Activated CD4-positive, alpha-beta T cell treated with anti-CD3 and anti-CD28 coated beads for 24 hours (primary cell): ENCODE measurements around the gene FGL2.
"Not testable (repeated sequence)": the region's sequence is repeated elsewhere in the genome, so short reads cannot be mapped to it uniquely, and the experiment has no call there.

Experiments used
- DNase-seq, 2 donors: peaks; one replicate each; pipeline ENCODE4 v3.0.0-alpha.2; 2020; ENCODE audit warnings: low read depth in 2 of 2

FGL2 gene

DNA sequence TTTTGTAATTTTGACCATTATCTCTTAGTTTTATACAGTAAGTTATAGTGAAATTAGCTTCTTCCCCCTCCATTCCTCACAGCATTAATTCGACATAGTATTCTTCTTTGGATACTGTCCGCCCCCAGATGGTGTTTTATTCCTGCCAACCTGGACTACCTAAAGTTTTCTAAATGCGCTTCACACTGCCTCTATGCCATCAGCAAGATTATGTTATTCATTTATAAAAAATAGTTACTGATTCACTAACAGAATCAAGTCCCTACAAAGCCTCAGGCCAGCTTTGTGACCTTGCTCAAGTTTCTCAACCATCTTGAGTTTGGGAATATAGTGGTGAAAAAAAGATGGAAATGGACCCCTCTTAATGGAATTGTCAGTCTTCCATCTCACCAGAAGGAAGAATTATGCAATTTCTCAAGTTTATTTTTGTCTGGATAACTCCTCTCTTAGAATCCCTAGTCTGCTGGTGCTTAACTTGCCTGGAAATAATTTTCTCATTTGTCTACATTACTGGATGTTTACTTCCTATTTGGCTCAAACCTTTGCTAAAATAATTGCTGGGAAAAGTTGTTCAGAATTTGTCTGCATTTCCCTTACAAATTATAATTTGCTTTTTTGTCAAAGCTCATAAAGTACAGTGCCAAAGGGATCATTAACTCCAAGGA lies 16.7 kb upstream of the FGL2 start:
- DNase-seq: no peak

DNA sequence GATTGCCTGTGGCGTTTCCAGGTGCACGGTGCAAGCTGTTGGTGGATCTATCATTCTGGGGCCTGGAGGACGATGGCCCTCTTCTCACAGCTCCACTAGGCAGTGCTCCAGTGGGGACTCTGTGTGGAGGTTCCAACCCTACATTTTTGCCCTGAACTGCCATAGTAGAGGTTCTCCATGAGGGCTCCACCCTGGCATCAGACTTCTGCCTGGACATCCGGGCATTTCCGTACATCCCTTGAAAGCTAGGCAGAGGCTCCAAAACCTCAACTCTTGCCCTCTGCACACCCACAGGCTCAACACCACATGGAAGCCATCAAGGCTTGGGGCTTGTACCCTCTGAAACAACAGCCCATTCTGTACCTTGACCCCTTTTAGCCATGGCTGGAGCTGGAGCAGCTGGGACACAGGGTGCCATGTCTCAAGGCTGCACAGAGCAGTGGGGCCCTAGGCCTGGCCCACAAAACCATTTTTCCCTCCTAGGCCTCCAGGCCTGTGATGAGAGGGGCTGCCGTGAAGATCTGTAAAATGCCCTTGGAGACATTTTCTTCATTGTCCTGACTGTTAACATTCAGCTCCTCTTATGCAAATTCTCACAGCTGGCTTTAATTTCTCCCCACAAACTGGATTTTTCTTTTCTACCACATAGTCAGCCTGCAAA lies 10.0 kb upstream of the FGL2 start:
- DNase-seq: no peak

DNA sequence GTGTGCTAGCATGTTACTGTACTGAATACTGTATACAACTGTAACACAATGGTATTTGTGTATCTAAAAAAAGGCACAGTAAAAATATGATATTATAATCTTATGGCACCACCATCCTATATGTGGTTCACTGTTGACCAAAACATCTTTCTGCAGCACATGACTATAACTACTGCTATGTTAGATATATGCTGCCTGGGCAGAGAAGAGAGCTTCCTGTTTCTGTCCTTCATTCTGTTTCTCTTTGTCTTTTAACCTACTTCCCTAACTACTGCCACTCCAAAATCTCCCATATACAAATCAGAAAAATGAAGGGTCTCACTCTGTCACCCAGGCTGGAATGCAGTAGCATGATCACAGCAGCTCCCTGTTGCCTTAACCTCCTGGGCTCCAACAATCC lies 8.8 kb upstream of the FGL2 start:
- no peak for DNase-seq

DNA sequence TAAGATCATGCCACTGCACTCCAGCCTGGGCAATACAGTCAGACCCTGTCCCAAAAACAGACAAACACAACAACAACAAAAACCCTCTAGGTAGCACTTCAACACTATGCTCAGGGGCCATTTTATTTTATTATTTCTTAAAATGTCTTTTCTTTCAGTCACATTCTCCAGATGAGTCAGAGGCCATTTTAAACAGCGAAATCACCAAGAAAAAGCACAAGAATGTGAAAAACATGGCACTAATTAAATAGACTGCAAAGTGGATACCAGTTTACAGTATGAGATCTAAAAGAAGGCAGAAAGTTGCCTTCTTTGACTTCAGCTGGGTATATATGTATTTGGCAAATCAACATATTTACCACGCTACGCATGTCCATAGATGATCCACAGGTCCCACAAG lies 6.1 kb upstream of the FGL2 start:
- DNase-seq: no peak

DNA sequence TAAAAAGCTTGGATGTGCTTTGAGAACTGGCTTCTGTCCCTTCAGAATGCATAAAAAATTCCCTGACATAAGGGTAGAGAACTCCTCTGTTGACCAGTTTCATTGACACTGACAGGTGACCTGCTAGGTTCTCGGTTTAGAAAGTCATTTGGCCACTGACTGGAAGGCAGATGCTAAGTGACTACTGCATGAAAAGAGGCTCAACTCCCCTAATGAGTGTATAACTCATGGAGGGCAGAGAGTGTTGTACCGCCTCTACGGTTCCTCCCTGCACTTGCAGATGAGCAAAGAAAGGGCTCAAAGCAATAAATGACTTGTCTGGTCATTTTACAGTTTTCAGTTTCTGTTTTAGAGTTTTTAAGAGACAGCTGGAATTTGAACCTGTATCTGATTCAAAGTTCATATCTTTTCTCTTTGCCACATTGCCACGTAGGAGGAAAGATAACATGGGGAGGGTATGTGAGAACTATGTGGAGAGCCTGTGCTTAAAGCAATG lies 2.9 kb upstream of the FGL2 start:
- no peak for DNase-seq

DNA sequence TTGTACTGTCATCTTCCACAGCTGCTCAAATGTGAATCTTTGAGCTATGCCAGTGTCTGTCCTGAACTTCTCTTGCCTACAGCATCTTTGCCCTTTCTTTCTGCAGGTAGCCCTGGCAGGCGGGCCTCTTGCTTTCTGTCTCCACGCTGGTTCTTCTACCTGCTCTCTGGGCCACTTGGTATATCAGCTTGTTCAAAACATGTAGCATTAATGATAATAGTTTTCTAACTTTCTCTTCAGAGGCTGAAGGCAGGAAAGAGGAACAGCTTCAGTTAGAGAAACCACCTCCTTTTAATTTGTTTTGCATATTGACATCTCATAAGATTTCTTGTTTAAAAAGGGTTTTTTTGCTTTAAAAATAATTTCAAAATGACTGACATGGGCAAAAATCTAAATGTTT lies 923 bp upstream of the FGL2 start:
- DNase-seq: no peak

DNA sequence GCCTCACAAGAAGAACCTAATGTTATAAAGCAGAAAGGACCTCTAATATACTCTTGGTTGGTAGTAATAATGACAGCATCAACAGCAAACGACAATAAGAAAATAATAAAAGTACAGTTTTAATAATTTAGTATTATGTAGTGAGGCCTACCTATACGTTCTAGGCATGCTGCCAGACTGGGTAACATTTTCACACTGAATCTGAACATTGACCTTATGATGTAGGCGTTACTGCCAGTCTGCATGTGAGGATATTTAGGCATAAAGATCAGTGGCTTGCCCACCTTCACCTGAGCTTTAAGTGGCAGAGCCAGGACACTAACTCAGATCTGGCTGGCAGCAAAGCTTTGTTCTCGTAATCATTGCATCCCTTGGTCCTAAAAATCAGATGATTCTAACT lies 2.5 kb downstream of the FGL2 start:
- no peak for DNase-seq

DNA sequence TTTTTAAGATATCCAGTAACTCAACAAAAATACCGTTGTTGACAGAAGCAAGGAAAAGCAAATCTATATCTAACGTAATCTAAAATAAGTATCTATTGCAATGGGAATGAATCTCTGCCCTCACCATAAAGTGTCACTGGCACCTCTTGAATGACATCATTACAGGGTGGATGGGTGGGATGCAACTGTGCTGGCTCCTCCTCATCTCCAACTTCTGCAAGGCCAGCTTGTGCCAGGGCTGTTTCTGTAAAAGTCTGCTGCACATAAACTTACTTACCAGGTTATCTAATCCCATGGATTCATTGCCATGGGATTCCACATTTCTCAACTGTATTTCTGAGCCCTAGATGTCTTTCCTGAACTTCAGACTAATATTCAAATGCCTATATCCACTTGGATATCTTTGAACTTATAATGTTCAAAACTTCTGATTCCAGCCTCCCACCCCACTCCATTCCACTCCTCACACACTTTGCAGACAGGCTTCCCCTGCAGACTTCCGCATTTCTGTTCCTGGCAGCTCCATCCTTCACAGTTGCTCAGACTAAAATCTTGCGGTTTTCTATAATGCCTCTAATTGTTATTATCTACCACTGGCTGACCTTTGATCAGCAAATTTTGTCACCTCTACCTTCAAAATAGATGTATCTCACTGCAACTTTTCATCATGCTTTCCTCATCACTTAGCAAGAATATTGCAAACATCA lies 10.7 kb downstream of the FGL2 start:
- DNase-seq: no peak

DNA sequence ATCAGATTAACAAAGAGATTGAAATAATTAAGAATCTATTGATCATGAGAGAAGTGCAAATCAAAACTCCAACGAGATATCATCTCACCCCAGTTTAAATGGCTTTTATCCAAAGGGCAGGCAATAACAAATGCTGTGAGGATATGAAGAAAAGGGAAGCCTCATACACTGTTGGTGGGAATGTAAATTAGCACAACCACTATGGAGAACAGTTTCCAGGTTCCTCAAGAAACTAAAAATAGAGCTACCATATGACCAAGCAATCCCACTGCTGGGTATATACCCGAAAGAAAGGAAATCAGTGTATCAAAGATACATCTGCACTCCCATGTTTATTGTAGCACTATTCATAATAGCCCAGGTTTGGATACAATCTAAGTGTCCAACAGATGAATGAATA lies 13.8 kb downstream of the FGL2 start:
- DNase-seq: no peak

DNA sequence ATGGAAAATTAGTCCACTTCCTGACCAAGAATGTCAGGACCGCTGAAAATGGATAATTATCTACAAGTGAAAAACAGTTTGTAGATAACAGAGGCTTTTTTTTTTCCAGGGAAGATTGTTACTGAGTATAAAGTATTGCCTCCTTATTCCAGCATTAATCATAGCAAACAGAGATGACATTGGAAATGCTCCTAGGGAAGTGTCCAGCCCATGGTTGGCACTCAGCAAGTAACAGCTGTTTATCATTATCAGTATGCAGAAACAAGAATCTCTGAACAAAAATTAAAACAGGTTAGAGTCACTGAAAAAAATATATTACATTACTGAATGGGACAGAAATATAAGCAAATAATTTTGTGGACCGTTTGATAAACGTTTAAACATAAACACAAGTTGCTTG lies 14.6 kb downstream of the FGL2 start:
- DNase-seq: no peak

DNA sequence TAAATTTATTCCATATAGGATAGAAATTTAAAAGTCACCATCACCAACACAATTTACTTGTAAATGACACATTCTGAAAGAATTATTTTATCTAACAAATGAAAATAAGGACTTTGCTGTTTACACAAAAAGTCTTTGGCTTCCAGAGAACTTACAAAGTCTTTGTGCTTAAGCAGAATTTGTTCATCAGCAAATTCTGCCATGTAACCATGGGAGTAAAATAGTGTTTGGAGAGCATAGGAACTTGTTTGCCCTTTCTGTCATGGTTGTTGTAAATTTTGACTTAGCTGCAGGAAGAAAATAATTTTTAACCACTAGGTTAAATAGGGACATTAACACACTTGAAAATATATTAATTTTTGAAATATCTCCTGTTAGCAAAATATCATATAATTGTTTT lies 15.2 kb downstream of the FGL2 start:
- DNase-seq: no peak

DNA sequence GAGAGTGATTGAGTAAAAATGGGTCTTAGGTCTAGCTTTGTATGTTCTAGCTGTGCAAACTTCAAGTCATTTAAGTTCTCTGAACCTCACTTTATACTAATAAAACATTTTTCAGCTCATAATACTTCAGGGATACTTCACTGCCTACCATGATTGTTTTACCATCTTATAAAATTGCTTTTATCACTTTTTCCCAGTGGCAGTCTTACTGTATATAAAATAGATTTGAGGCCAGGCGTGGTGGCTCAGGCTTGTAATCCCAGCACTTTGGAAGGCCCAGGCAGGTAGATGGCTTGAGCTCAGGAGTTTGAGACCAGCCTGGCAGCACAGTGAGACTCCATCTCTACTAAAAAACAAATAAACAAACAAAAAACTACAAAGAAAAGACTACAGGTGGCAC lies 17.4 kb downstream of the FGL2 start:
- no peak for DNase-seq

DNA sequence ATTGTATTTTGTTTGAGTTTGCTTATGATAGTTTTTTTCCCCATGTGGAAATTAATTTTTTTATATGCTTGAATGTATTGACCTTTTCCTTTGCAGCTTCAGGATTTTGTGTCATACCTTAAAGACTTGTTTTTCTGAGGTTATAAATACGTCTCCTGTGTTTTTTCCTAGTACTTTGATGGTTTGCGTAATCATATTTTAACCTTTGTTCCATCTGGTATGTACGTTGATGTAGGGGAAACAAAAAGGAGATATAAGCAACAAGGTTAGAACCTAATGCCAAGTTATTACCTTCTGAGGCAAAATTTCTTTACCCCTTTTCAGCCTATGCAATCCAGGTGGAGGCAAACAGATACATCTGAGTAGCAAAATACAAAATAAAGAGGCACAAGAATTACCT lies 17.9 kb downstream of the FGL2 start:
- no peak for DNase-seq

DNA sequence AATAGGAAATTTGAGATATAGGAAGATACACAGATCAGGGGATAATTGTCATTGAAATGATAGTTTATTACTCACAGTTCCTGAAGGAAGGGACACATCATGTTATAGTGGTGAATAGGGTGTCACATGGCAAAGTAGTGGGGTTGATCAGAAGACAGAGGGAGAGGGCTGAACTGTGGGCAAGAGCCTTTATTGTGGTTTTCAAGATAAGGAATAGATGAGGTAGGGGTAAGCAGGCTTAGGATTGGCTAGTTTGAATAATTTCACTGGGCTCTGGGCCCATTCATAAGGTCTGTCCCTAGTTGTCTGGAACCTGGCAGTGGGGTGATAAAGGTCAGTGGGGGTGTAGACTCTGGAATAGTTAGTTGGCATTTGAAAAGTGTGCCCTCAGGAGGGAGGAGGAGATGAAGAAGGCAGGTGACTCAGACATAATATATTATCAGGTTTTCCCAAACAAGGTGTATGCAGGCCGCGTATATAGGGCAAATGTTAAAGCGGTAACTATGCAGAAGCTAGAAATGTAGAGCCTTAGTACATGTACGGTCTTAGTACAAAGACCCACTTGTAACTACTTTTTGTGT lies 18.5 kb downstream of the FGL2 start:
- DNase-seq: no peak

DNA sequence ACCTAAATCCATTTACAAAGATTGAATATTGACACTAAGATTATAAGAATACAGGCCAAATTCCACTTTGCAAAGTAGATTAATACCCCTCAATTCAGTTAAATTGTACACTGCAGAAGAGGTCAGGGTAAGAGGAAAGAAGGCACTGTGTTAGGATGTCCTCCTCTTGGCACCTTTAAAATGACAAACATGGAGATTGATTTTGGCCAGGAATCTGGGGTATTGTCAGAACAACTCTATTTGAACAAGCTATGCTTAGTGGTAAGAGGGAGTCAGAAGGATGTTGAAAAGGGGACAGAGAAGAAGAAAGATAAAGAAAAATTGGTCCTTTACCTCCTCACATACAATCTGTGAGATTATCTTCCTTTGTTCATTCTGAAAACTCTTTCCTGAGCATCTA lies 21.6 kb downstream of the FGL2 start:
- DNase-seq: not testable (repeated sequence)

DNA sequence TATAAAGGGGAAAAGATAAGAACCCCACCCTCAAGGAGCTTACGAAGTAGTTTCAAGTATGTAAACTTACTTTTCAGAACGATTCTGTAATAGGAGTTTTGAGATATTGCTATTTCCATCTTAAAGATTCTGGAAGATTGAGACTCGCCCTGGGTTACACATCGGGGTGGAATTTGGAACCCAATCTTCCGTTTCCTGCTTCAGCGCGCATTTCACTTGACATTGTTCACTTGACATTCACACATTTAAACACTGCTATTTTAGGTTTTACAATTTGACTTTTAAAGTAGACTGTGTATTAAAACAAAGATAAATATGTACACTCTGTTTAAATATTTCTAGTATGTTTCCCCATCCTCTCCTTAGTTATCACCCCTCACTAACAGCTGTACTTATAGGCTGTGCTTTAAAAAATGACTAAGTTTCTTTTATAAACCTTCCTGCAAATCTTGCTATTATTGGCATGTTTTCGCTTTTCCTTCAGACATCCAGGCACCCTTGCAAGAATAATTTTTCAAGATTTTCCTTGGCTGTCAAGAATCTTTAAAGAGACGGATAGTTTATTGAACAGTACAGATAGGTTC lies 22.2 kb downstream of the FGL2 start:
- not testable (repeated sequence) for DNase-seq

DNA sequence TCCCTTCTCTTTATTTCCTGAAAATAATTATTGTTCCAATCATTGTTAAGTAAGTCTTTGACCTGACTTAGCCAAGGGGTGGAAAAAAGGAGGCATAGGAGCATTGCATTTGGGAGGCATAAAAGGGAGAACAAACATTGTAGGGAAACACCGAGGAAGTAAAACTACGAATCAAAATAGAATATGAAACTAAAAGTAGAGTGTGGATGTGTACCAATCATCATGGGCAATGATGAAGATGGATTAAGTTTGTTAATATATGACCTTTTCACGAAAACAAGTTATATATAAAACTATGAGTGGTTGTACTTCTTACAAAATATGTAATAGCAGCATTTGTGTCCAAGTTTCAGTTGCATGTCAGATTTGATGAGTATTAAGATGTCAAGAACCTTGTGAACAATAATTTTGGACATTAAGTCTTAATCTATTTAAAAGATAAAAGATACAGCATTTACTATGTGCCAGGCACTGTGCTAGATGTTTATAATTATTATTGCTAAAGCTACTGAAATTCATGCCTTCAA lies 24.3 kb downstream of the FGL2 start:
- DNase-seq: not testable (repeated sequence)

DNA sequence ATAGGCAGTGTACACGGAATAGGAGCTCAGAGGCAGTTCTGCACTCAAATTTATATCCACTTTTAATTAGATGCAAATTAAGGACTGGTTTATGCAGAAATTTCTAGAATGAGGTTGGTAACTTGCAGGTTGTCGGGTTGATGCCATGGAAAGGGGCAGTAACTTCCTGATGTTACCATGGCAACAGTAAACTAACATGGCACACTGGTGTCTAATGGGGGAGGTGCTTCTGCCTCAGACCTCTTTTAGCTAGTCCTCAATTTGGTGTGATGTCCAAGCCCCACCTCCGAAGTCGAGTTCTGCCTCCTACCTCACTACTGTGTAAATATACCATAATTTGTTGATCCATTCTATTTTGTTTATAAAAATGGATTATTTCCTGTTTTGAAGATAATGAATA lies 25.2 kb downstream of the FGL2 start:
- not testable (repeated sequence) for DNase-seq

DNA sequence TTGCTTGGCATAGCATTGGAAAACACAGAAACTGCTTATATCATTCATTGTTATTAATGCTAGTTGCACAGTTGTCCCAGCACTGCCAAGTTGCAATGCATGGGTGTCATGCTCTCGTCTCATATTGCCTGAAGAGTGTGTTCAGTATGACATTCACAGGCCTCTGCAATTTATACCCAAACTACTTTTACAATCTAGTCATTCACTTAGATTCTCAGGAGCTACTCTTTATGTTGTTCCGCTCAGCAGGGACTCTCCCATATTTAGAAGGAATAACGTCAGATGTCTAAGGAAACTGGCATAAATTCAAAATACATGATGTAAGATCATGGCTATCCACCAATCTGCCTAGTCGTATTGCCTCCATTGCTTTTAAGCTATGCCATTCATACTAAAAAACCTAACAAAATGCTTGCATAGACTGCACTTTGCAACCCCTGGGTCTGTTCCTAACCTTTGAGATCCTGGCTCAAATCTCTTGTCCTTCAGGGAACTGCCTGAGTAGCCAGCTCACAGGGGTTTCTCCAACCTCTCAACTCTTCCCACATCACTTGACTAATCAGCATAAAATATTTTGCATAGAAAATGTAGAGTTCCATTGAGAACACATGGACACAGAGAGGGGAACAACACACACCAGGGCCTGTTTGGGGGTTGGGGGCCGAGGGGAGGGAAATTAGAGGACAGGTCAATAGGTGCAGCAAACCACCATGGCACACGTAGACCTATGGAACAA lies 27.0 kb downstream of the FGL2 start:
- DNase-seq: not testable (repeated sequence)

DNA sequence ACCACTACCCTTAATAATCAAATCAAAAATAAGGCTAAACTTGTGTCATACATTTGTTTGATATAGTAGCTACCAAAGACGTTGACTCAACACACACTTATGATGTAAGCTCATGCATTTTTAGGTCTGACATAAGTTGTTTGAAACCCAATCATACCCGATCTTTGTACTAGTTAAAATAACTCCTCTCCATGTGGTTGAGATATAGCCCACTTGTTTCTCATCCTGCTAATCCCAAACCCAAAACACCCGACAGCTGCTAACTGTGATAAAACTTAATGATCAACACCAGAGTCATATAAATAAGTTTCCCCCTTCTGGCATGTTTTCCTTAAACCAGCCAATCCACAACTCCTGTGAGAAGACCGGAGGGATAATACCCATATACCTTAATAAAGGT lies 28.5 kb downstream of the FGL2 start:
- not testable (repeated sequence) for DNase-seq

DNA sequence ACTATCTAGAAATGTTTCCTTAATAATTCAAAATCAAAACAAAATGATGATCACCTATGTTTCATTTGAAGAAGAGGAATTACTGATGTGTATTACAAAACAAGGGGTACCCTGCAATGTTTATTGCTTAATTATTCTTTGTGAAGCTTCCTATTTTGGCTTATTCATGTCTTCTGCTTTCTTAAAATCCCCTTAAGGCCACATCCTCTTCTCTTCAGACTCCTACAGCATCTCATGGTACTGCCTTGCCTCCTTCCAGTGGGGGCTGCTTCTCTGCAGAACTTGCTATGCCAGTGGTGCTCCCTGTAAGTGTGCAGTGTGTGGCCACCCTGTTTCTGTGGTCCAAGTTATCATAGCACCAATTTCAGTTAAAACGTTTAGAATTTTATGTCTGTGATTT lies 42.2 kb downstream of the FGL2 start:
- no peak for DNase-seq
